Nephron (organoid): ENCODE data around the gene C2orf78.

Experiments
- H3K27ac Mint-ChIP-seq, 3 experiments: 2 replicates each; pipeline ENCODE4 v1.8.0; 2020; ENCODE audit warnings: mixed read lengths in 3 of 3, mild to moderate bottlenecking in 2 of 3, moderate library complexity in 1 of 3
- H3K27me3 Mint-ChIP-seq: 2 replicates; pipeline ENCODE4 v1.8.0; 2021; ENCODE audit warnings: low read depth, mild to moderate bottlenecking, moderate library complexity, mixed read lengths
- H3K36me3 Mint-ChIP-seq: 2 replicates; pipeline ENCODE4 v1.8.0; 2020; ENCODE audit warnings: low read depth, mixed read lengths
- H3K4me1 Mint-ChIP-seq: 2 replicates; pipeline ENCODE4 v1.8.0; 2020; ENCODE audit warnings: mixed read lengths
- H3K4me3 Mint-ChIP-seq, 3 experiments: 2 replicates each; pipeline ENCODE4 v1.8.0; 2020; ENCODE audit warnings: mild to moderate bottlenecking in 3 of 3, mixed read lengths in 3 of 3, moderate library complexity in 2 of 3
- H3K9me3 Mint-ChIP-seq: 2 replicates; pipeline ENCODE4 v1.8.0; 2020; ENCODE audit warnings: mixed read lengths
- CTCF ChIP-seq, 3 experiments: fragments of 200-600 bp; sonication (generic); IDR thresholded peaks; one replicate each; pipeline ENCODE4 v1.5.0; 2021; ENCODE audit warnings: antibody characterized with exemption in 3 of 3; ENCODE audit not compliant: unreplicated experiment in 3 of 3

C2orf78 gene

DNA sequence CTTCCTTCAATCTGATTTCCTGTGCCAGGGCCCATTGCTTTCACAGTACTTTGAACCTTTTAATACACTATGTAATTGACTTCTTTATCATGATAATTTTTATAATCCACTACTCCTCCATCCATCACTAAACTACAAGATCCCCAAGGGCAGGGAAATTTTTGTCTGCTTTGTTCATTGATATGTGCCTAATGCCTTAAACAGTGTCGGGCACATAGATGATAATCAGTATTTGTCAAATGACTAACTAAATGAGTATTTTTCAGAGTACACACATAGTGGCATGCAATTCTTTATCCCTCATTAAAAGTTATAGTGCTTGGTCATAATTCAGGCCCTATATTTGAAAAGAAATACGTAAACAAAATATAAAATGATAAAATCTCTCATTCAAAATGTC lies 39.4 kb downstream of the C2orf78 start:
- H3K4me3 Mint-ChIP-seq: no peak overlapping the region
- H3K9me3 Mint-ChIP-seq: no peaks in the 10 kb centered on the region
- H3K27me3 Mint-ChIP-seq: peaks cover 25% of the 10 kb centered on the region
- peaks cover under 1% of the 10 kb centered on the region for H3K4me1 Mint-ChIP-seq
- H3K27ac Mint-ChIP-seq: no peak overlapping the region
- H3K36me3 Mint-ChIP-seq: no peaks in the 10 kb centered on the region
- TF ChIP-seq CTCF (IDR thresholded peaks at IDR 0.05; ENCODE audit: unreplicated experiment in 3 of 3): no peak

DNA sequence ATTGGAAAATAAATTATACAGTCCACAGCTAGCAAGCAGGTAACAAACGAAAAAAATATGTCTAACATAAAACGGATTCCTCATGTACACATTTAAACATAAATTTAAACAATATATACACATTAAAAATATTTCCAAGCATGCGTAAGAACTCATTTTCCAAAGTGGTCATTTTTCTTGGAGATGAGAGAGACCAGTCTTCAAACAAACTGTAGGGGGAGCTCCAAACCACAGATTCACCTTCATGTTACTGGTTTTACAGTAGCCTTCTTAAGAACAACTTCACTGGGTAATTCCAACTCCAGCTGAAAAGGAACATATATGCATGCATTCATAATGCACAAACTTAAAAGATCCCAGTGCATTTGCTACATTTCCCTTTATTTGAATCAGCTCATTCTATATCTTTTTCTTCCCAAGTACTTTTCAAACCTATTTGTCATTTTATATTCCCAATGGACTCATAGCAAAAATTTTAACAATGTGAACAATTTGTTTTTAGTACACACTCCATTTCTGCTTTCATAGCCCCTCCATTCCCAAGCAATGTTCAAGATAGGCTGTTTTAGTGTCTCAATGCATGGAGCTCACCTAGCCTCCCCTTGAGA lies 40.0 kb downstream of the C2orf78 start:
- Mint-ChIP-seq H3K27me3 (peaks cover 22% of the 10 kb centered on the region), H3K4me1 (peaks cover 5% of the 10 kb centered on the region), H3K9me3 (no peaks in the 10 kb centered on the region), H3K4me3 (no peak overlapping the region), H3K36me3 (no peaks in the 10 kb centered on the region), H3K27ac (no peak overlapping the region)
- TF ChIP-seq CTCF (IDR thresholded peaks at IDR 0.05; ENCODE audit: unreplicated experiment in 3 of 3): peak; percentile 82 to 87 (median 82)

DNA sequence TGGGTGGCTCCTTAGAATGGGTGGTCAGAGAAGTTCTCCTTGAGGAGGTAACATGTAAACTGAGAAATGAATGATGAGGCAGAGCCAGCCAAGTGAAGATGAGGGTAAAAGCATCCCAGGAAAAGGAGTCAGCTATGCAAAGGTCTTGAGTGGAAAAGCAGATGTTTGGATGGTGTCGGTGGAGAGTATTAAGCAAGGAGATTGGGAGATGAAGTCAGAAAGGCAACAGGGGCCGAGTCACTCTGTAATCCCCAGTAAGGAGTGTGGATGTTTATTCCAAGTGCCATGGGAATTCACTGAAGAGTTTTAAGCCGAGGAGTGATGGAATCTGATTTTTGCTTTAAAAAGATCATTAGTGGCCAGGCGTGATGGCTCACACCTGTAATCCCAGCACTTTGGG lies 41.4 kb downstream of the C2orf78 start:
- Mint-ChIP-seq H3K36me3 (no peaks in the 10 kb centered on the region), H3K9me3 (no peaks in the 10 kb centered on the region), H3K4me3 (no peak overlapping the region), H3K4me1 (peaks cover 16% of the 10 kb centered on the region), H3K27ac (no peak overlapping the region), H3K27me3 (peaks cover 21% of the 10 kb centered on the region)
- TF ChIP-seq CTCF (IDR thresholded peaks at IDR 0.05; ENCODE audit: unreplicated experiment in 3 of 3): no peak

GRCh38 chr2:73827018-73827417 lies 43.0 kb downstream of the C2orf78 start:
- Mint-ChIP-seq H3K9me3 (no peaks in the 10 kb centered on the region), H3K27ac (no peak overlapping the region), H3K4me3 (peak overlapping the region in 1 of 3 experiments; percentile 73), H3K36me3 (peaks cover 3% of the 10 kb centered on the region), H3K27me3 (peaks cover 12% of the 10 kb centered on the region), H3K4me1 (peaks cover 23% of the 10 kb centered on the region)
- peak in 1 of 3 experiments; percentile 12 for TF ChIP-seq CTCF (IDR thresholded peaks at IDR 0.05; ENCODE audit: unreplicated experiment in 3 of 3)

DNA sequence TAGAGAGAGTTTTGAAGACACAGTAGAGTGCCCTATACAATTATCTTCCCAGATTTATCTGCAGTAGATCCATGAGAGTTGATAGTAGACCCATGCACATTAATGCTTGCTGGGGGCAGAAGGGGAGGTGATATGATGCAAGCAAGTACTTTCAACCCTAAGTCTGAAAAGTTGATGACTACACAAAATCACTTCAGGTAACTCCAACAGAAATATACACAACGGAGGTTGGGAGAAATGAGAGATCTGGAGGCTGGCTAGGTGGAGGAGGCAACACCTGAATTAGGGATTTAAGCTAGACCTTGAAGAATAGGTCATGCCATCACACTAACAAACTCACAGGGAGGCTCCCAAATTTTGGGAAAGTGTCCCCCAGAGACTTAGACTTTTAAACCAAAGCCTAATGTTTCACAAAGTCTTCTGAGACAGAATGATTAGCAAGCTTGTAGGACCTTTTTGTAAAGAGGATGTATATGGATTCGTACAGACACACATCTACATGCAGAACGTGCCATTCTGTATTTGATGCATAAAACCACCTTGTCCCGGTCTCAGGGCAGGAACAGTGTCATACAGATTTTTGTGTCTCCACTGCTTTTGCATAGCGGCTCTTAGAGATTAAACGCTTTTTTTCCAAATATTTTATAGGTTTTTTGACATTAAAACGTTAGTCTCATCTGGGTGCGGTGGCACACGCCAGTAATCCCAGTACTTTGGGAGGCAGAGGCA lies 43.8 kb downstream of the C2orf78 start:
- Mint-ChIP-seq H3K27ac (peak overlapping the region in 2 of 3 experiments; percentile 22 to 58), H3K4me3 (peak overlapping the region; percentile 73 to 99 (median 98)), H3K4me1 (peaks cover 28% of the 10 kb centered on the region), H3K9me3 (no peaks in the 10 kb centered on the region), H3K27me3 (peaks cover 12% of the 10 kb centered on the region), H3K36me3 (peaks cover 10% of the 10 kb centered on the region)
- no peak for TF ChIP-seq CTCF (IDR thresholded peaks at IDR 0.05; ENCODE audit: unreplicated experiment in 3 of 3)
